Endodermal cell (in vitro differentiated cells): ENCODE measurements around the gene CAPZA2. TPM values are rescaled to one million over a fixed set of nuclear protein-coding genes. Genes with fewer than 3 reads are reported as not detected.
A peak's percentile ranks its signal among the peaks of the same experiment; 100 is the strongest.

ENCODE experiments used
- DNase-seq: peaks from one replicate; pipeline ENCODE4 v3.0.0-alpha.2; 2017
- H3K27ac ChIP-seq: 2 replicates; pipeline ENCODE4 v1.5.1; 2013; ENCODE audit warnings: mild to moderate bottlenecking, low read depth, low read length, moderate library complexity
- H3K27me3 ChIP-seq: 2 replicates; pipeline ENCODE4 v1.6.1; 2013; ENCODE audit warnings: mild to moderate bottlenecking, low read length, moderate library complexity; ENCODE audit not compliant: insufficient read depth, control insufficient read depth, poor library complexity, severe bottlenecking
- H3K36me3 ChIP-seq: 2 replicates; pipeline ENCODE4 v1.7.0; 2013; ENCODE audit warnings: mild to moderate bottlenecking, low read length, moderate library complexity; ENCODE audit not compliant: control insufficient read depth, insufficient read depth
- H3K4me1 ChIP-seq: one replicate; pipeline ENCODE4 v1.7.0; 2013; ENCODE audit warnings: low read length; ENCODE audit not compliant: control insufficient read depth, insufficient read depth
- H3K4me3 ChIP-seq: 2 replicates; pipeline ENCODE4 v1.5.1; 2013; ENCODE audit warnings: mild to moderate bottlenecking, low read length, moderate library complexity
- H3K9ac ChIP-seq: 2 replicates; pipeline ENCODE4 v1.6.1; 2013; ENCODE audit warnings: mild to moderate bottlenecking, low read length, moderate library complexity; ENCODE audit not compliant: poor library complexity, severe bottlenecking; ENCODE audit errors: extremely low read depth
- H3K9me3 ChIP-seq: 2 replicates; pipeline ENCODE4 v1.6.1; 2013; ENCODE audit warnings: mild to moderate bottlenecking, low read length, moderate library complexity; ENCODE audit not compliant: control insufficient read depth
- H3K27ac Mint-ChIP-seq: 2 replicates; pipeline ENCODE4 v1.8.0; 2020; ENCODE audit warnings: mixed read lengths
- H3K27me3 Mint-ChIP-seq: 2 replicates; pipeline ENCODE4 v1.8.0; 2021; ENCODE audit warnings: mild to moderate bottlenecking, mixed read lengths; ENCODE audit not compliant: insufficient read depth
- H3K36me3 Mint-ChIP-seq: 2 replicates; pipeline ENCODE4 v1.8.0; 2020; ENCODE audit warnings: low read depth, mixed read lengths
- H3K4me1 Mint-ChIP-seq: 2 replicates; pipeline ENCODE4 v1.8.0; 2020; ENCODE audit warnings: mixed read lengths
- H3K4me3 Mint-ChIP-seq: 2 replicates; pipeline ENCODE4 v1.8.0; 2020; ENCODE audit warnings: mild to moderate bottlenecking, moderate library complexity, mixed read lengths
- H3K9me3 Mint-ChIP-seq: 2 replicates; pipeline ENCODE4 v1.8.0; 2020; ENCODE audit warnings: mild to moderate bottlenecking, mixed read lengths
- CTCF ChIP-seq: fragments of 200-600 bp; sonication (generic); conservative IDR thresholded peaks from 2 replicates; pipeline ENCODE4 v1.5.0; 2021; ENCODE audit warnings: antibody characterized with exemption, mild to moderate bottlenecking
- WGBS, 2 experiments: methylation state at CpG; one replicate each; pipeline versions ENCODE4 v1.1.5 to v1.1.7; 2013; ENCODE audit warnings: missing lambda C conversion rate in 2 of 2, mixed read lengths in 1 of 2; ENCODE audit not compliant: insufficient coverage in 1 of 2, insufficient read length in 1 of 2; 5-methylcytosine and 5-hydroxymethylcytosine counted together
- total RNA-seq, 2 donors: library from RNA; stranded (reverse); fragmentation: NEBNext Ultra II Directional in 1 of 2; extraction: Animal tissue kit (Norgen Biotek cat#: 25700) in 1 of 2; gene quantifications; 2 replicates in 1 of 2; 3 replicates in 1 of 2; pipeline ENCODE4 v1.2.1, GENCODE V29; 2021

The CAPZA2 gene
- total RNA-seq, 2 donors from 2014 or later = 127 to 133 TPM

- H3K9me3 ChIP-seq = no peaks in the 10 kb centered on the region
- WGBS, 2 experiments = 66 to 73% methylated on average over 5 of the region's 5 CpGs
Measured at GRCh38 chr7:116922545-116922944, 60.2 kb downstream of the CAPZA2 start.

GRCh38 chr7:116924741-116925140 lies 62.4 kb downstream of the CAPZA2 start:
- Mint-ChIP-seq H3K4me3 (no peak overlapping the region), H3K27me3 (peaks cover 2% of the 10 kb centered on the region), H3K9me3 (no peaks in the 10 kb centered on the region), H3K36me3 (peaks cover 14% of the 10 kb centered on the region), H3K4me1 (peaks cover 4% of the 10 kb centered on the region), H3K27ac (peak overlapping the region; percentile 50)
- Histone ChIP-seq H3K9ac (no peak overlapping the region), H3K4me1 (no peaks in the 10 kb centered on the region), H3K36me3 (peaks cover 7% of the 10 kb centered on the region), H3K9me3 (no peaks in the 10 kb centered on the region), H3K4me3 (no peak overlapping the region), H3K27ac (no peak overlapping the region), H3K27me3 (peaks cover 11% of the 10 kb centered on the region)
- 91 to 94% methylated on average over 3 to 4 of the region's 5 CpGs for WGBS, 2 experiments
- no peak for DNase-seq
- no peak for TF ChIP-seq CTCF

More at GRCh38 chr7:116922545-116922944, 60.2 kb downstream of the CAPZA2 start:
- no peak overlapping the region for H3K27ac ChIP-seq
- Mint-ChIP-seq H3K4me1 (peaks cover 4% of the 10 kb centered on the region), H3K9me3 (no peaks in the 10 kb centered on the region), H3K27me3 (no peaks in the 10 kb centered on the region), H3K4me3 (no peak overlapping the region), H3K27ac (no peak overlapping the region), H3K36me3 (peaks cover 29% of the 10 kb centered on the region)
- no peak for TF ChIP-seq CTCF
- H3K4me3 ChIP-seq = no peak overlapping the region
- H3K27me3 ChIP-seq = no peaks in the 10 kb centered on the region
- peaks cover 21% of the 10 kb centered on the region for H3K36me3 ChIP-seq
- H3K4me1 ChIP-seq = no peaks in the 10 kb centered on the region
- no peak overlapping the region for H3K9ac ChIP-seq
- no peak for DNase-seq

GRCh38 chr7:116929021-116929420 lies 66.6 kb downstream of the CAPZA2 start:
- Histone ChIP-seq H3K4me1 (no peaks in the 10 kb centered on the region), H3K27ac (no peak overlapping the region), H3K27me3 (peaks cover 26% of the 10 kb centered on the region), H3K4me3 (no peak overlapping the region), H3K9me3 (no peaks in the 10 kb centered on the region), H3K36me3 (no peaks in the 10 kb centered on the region), H3K9ac (no peak overlapping the region)
- no peaks in the 10 kb centered on the region for H3K9me3 Mint-ChIP-seq
- peaks cover 4% of the 10 kb centered on the region for H3K4me1 Mint-ChIP-seq
- no peak for DNase-seq
- peaks cover 21% of the 10 kb centered on the region for H3K27me3 Mint-ChIP-seq
- no peaks in the 10 kb centered on the region for H3K36me3 Mint-ChIP-seq
- H3K4me3 Mint-ChIP-seq = no peak overlapping the region
- 72 to 93% methylated on average over 2 to 3 of the region's 3 CpGs for WGBS, 2 experiments
- TF ChIP-seq CTCF = no peak
- H3K27ac Mint-ChIP-seq = no peak overlapping the region
